Breast epithelium (tissue), 4 donors: Measurements from ENCODE around the gene AGAP1. TPM values are rescaled to one million over a fixed set of nuclear protein-coding genes. Genes with fewer than 3 reads are reported as not detected.

Experiments
- DNase-seq, 2 donors: peaks; one replicate each; pipeline ENCODE4 v3.0.0-alpha.2; 2019; ENCODE audit warnings: low spot score in 2 of 2
- H3K27ac ChIP-seq, 2 donors: fragments of 200-600 bp; sonication (generic) in 1 of 2; one replicate each; pipeline ENCODE4 v1.5.1; 2016 to 2019; ENCODE audit warnings: mild to moderate bottlenecking in 1 of 2
- H3K27me3 ChIP-seq, 2 donors: fragments of 200-600 bp; sonication (generic) in 1 of 2; one replicate each; pipeline versions ENCODE4 v1.5.1 to v1.6.0; 2017 to 2019; ENCODE audit warnings: control low read depth in 1 of 2, mild to moderate bottlenecking in 1 of 2
- H3K36me3 ChIP-seq: fragments of 200-600 bp; one replicate; pipeline ENCODE4 v1.5.1; 2019
- H3K4me1 ChIP-seq, 2 donors: fragments of 200-600 bp; sonication (generic); one replicate each; pipeline ENCODE4 v1.5.1; 2016 to 2019; ENCODE audit warnings: control low read depth in 1 of 2
- H3K4me3 ChIP-seq, 3 donors: fragments of 200-600 bp; sonication (generic); 1 replicate in 2 of 3; 2 replicates in 1 of 3; pipeline ENCODE4 v1.5.1; 2016 to 2019; ENCODE audit warnings: mild to moderate bottlenecking in 3 of 3, moderate library complexity in 2 of 3
- H3K9me3 ChIP-seq, 2 donors: fragments of 200-600 bp; sonication (generic) in 1 of 2; one replicate each; pipeline ENCODE4 v1.5.1; 2016 to 2019; ENCODE audit warnings: control low read depth in 1 of 2
- CTCF ChIP-seq, 3 donors: fragments of 450-650 bp; IDR thresholded peaks; one replicate each; pipeline ENCODE4 v1.5.1; 2016 to 2017; ENCODE audit warnings: antibody characterized with exemption in 3 of 3, mild to moderate bottlenecking in 3 of 3, moderate library complexity in 3 of 3
- POLR2A ChIP-seq: fragments of 450-650 bp; IDR thresholded peaks from one replicate; pipeline ENCODE4 v1.6.1; 2016; ENCODE audit warnings: antibody characterized with exemption, mild to moderate bottlenecking, moderate library complexity
- POLR2AphosphoS5 ChIP-seq, 3 donors: sonication (generic); formaldehyde crosslinking; IDR thresholded peaks; one replicate each; pipeline ENCODE4 v1.6.1; 2017; ENCODE audit warnings: antibody characterized with exemption in 3 of 3
- intact Hi-C: fragments of 100-400 bp; cut with DNase I; formaldehyde crosslinking; loops from one replicate; pipeline ENCODE4 v1.15.1; 2023; ENCODE audit warnings: low total_unique reads
- total RNA-seq, 3 donors: library from RNA; depleted of rRNA; stranded (reverse); fragments of >200 nt; gene quantifications; one replicate each; pipeline ENCODE4 v1.1.0, GENCODE V29; 2016

Gene AGAP1
- total RNA-seq, 3 donors from 2014 or later, result 19.7 to 27.1 (median 25.9) TPM

- no peaks in the 10 kb centered on the region for H3K9me3 ChIP-seq
- H3K4me3 ChIP-seq, result no peak overlapping the region
- DNase-seq, result no peak
- H3K4me1 ChIP-seq, result peaks cover 0 to 4% of the 10 kb centered on the region in 2 donors
- no peak overlapping the region for H3K27ac ChIP-seq
- H3K36me3 ChIP-seq, result no peaks in the 10 kb centered on the region
- TF ChIP-seq POLR2AphosphoS5 (IDR thresholded peaks at IDR 0.05) (no peak), CTCF (IDR thresholded peaks at IDR 0.05) (no peak), POLR2A (no peak)
- no peaks in the 10 kb centered on the region for H3K27me3 ChIP-seq
- intact Hi-C loops, result no loop called here
Measured at GRCh38 chr2:235634435-235635158, 140.8 kb downstream of the AGAP1 start.

- no peak for DNase-seq
- intact Hi-C loops, result no loop called here
Measured at GRCh38 chr2:235636546-235636945, 142.7 kb downstream of the AGAP1 start.

GRCh38 chr2:235637896-235638295, 144.1 kb downstream of the AGAP1 start:
- no peak for DNase-seq
- Histone ChIP-seq H3K4me3 (no peak overlapping the region), H3K4me1 (peaks cover 0 to 4% of the 10 kb centered on the region in 2 donors), H3K27me3 (no peaks in the 10 kb centered on the region), H3K36me3 (no peaks in the 10 kb centered on the region), H3K27ac (no peak overlapping the region), H3K9me3 (no peaks in the 10 kb centered on the region)
- TF ChIP-seq POLR2AphosphoS5 (IDR thresholded peaks at IDR 0.05) (no peak), CTCF (IDR thresholded peaks at IDR 0.05) (no peak), POLR2A (no peak)
- intact Hi-C loops, result no loop called here

More at GRCh38 chr2:235636546-235636945, 142.7 kb downstream of the AGAP1 start:
- Histone ChIP-seq H3K27me3 (no peaks in the 10 kb centered on the region), H3K4me3 (no peak overlapping the region), H3K9me3 (no peaks in the 10 kb centered on the region), H3K27ac (no peak overlapping the region), H3K4me1 (peaks cover 0 to 4% of the 10 kb centered on the region in 2 donors), H3K36me3 (no peaks in the 10 kb centered on the region)
- TF ChIP-seq POLR2A (no peak), CTCF (IDR thresholded peaks at IDR 0.05) (no peak), POLR2AphosphoS5 (IDR thresholded peaks at IDR 0.05) (no peak)

- DNase-seq, result no peak
- H3K9me3 ChIP-seq, result no peaks in the 10 kb centered on the region
- intact Hi-C loops, result no loop called here
- H3K4me1 ChIP-seq, result peaks cover 0 to 4% of the 10 kb centered on the region in 2 donors
- TF ChIP-seq POLR2AphosphoS5 (IDR thresholded peaks at IDR 0.05), result no peak
- TF ChIP-seq POLR2A, result no peak
- TF ChIP-seq CTCF (IDR thresholded peaks at IDR 0.05), result no peak
- H3K36me3 ChIP-seq, result no peaks in the 10 kb centered on the region
- peak overlapping the region; percentile 26 to 81 for H3K27ac ChIP-seq
- H3K27me3 ChIP-seq, result no peaks in the 10 kb centered on the region
- H3K4me3 ChIP-seq, result no peak overlapping the region
Measured at GRCh38 chr2:235638541-235639427, 144.9 kb downstream of the AGAP1 start.

- no peaks in the 10 kb centered on the region for H3K36me3 ChIP-seq
- no peak for TF ChIP-seq POLR2A
- TF ChIP-seq POLR2AphosphoS5 (IDR thresholded peaks at IDR 0.05), result peak in 2 of 3 donors; percentile 55
- H3K4me3 ChIP-seq, result no peak overlapping the region
- H3K27me3 ChIP-seq, result no peaks in the 10 kb centered on the region
- peaks cover 0 to 4% of the 10 kb centered on the region in 2 donors for H3K4me1 ChIP-seq
- no peaks in the 10 kb centered on the region for H3K9me3 ChIP-seq
- intact Hi-C loops, result no loop called here
- H3K27ac ChIP-seq, result peak overlapping the region; percentile 48 to 81
- peak in 1 of 2 donors; percentile 52 for DNase-seq
Measured at GRCh38 chr2:235639428-235639773, 145.6 kb downstream of the AGAP1 start.
